GM12878 (cell line): ENCODE measurements around the gene HLA-F.

Experiments
- CTCF ChIP-seq, 3 experiments: IDR thresholded peaks in 2 of 3; conservative IDR thresholded peaks in 1 of 3; 2 replicates each; pipeline ENCODE4 v1.5.1; 2011; ENCODE audit warnings: low read depth in 3 of 3, low read length in 3 of 3, mild to moderate bottlenecking in 3 of 3, control low read depth in 2 of 3, moderate library complexity in 2 of 3, inconsistent platforms in 1 of 3, mixed read lengths in 1 of 3; ENCODE audit not compliant: control insufficient read depth in 2 of 3, insufficient read depth in 1 of 3; ENCODE audit errors: extremely low read depth in 1 of 3
- KLF5 ChIP-seq: fragments of 450-650 bp; IDR thresholded peaks from 2 replicates; pipeline ENCODE4 v1.6.1; 2014; ENCODE audit warnings: mild to moderate bottlenecking; ENCODE audit not compliant: partially characterized antibody
- SREBF2 ChIP-seq: IDR thresholded peaks from 2 replicates; pipeline ENCODE4 v1.6.1; 2012; ENCODE audit warnings: mild to moderate bottlenecking, low read length
- ZNF384 ChIP-seq: IDR thresholded peaks from 2 replicates; pipeline ENCODE4 v1.6.1; 2012; ENCODE audit warnings: low read depth, mild to moderate bottlenecking, low read length, improper control_type of control experiment, borderline replicate concordance
- TF ChIP-seq, protein P1 (sequence below): fragments of 150-350 bp; IDR thresholded peaks from 2 replicates; pipeline ENCODE4 v1.6.1; 2016; ENCODE audit warnings: low read depth, low read length

- TF ChIP-seq, protein P1, sequence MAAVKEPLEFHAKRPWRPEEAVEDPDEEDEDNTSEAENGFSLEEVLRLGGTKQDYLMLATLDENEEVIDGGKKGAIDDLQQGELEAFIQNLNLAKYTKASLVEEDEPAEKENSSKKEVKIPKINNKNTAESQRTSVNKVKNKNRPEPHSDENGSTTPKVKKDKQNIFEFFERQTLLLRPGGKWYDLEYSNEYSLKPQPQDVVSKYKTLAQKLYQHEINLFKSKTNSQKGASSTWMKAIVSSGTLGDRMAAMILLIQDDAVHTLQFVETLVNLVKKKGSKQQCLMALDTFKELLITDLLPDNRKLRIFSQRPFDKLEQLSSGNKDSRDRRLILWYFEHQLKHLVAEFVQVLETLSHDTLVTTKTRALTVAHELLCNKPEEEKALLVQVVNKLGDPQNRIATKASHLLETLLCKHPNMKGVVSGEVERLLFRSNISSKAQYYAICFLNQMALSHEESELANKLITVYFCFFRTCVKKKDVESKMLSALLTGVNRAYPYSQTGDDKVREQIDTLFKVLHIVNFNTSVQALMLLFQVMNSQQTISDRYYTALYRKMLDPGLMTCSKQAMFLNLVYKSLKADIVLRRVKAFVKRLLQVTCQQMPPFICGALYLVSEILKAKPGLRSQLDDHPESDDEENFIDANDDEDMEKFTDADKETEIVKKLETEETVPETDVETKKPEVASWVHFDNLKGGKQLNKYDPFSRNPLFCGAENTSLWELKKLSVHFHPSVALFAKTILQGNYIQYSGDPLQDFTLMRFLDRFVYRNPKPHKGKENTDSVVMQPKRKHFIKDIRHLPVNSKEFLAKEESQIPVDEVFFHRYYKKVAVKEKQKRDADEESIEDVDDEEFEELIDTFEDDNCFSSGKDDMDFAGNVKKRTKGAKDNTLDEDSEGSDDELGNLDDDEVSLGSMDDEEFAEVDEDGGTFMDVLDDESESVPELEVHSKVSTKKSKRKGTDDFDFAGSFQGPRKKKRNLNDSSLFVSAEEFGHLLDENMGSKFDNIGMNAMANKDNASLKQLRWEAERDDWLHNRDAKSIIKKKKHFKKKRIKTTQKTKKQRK: no peak
- TF ChIP-seq CTCF (IDR thresholded peaks at IDR 0.05 in 2 of 3, conservative IDR thresholded peaks at IDR 0.05 in 1 of 3; ENCODE audit: control insufficient read depth in 2 of 3, extremely low read depth in 1 of 3, insufficient read depth in 1 of 3, low read depth in 3 of 3, low read length in 3 of 3): no peak
- no peak for TF ChIP-seq ZNF384
- TF ChIP-seq SREBF2: no peak
- no peak for TF ChIP-seq KLF5
Observed at GRCh38 chr6:29764422-29765196, 41.4 kb downstream of the HLA-F start.
